HepG2 (cell line): ENCODE data around the gene SGMS1. TPM values are rescaled to one million over a fixed set of nuclear protein-coding genes. Genes with fewer than 3 reads are reported as not detected.

Experiments used
- ATM ChIP-seq: fragments of 450-650 bp; IDR thresholded peaks from 2 replicates; pipeline ENCODE4 v1.7.1; 2017; ENCODE audit warnings: mild to moderate bottlenecking, borderline replicate concordance
- CENPT ChIP-seq: sonication (generic); formaldehyde crosslinking; IDR thresholded peaks from 2 replicates; pipeline ENCODE4 v1.8.0; 2022; ENCODE audit warnings: low read depth, mild to moderate bottlenecking, moderate library complexity, missing genetic modification reagents
- ESRRA ChIP-seq: sonication (generic); formaldehyde crosslinking; IDR thresholded peaks from 2 replicates; pipeline ENCODE4 v1.5.1; 2020; ENCODE audit warnings: mild to moderate bottlenecking, low read depth, missing genetic modification reagents
- FOXO1 ChIP-seq: sonication (generic); formaldehyde crosslinking; IDR thresholded peaks from 2 replicates; pipeline ENCODE4 v1.4.0; 2020; ENCODE audit warnings: missing genetic modification reagents
- KDM5B ChIP-seq: sonication (generic); formaldehyde crosslinking; IDR thresholded peaks from 2 replicates; pipeline ENCODE4 v1.4.0; 2020; ENCODE audit warnings: missing genetic modification reagents, mild to moderate bottlenecking, borderline replicate concordance
- KDM6A ChIP-seq: IDR thresholded peaks from 2 replicates; pipeline ENCODE4 v1.6.1; 2016; ENCODE audit warnings: low read depth
- MTA1 ChIP-seq: sonication (generic); formaldehyde crosslinking; IDR thresholded peaks from 2 replicates; pipeline ENCODE4 v1.4.0; 2020; ENCODE audit warnings: missing genetic modification reagents, mild to moderate bottlenecking, borderline replicate concordance
- NAIF1 ChIP-seq: sonication (generic); formaldehyde crosslinking; IDR thresholded peaks from 2 replicates; pipeline ENCODE4 v1.5.0; 2020; ENCODE audit warnings: mild to moderate bottlenecking, missing genetic modification reagents, borderline replicate concordance
- NFE2 ChIP-seq: sonication (generic); formaldehyde crosslinking; IDR thresholded peaks from 2 replicates; pipeline ENCODE4 v1.4.0; 2020; ENCODE audit warnings: missing genetic modification reagents
- NR2C2 ChIP-seq: sonication (generic); formaldehyde crosslinking; IDR thresholded peaks from 2 replicates; pipeline ENCODE4 v1.4.0; 2020; ENCODE audit warnings: missing genetic modification reagents, mild to moderate bottlenecking, moderate library complexity, borderline replicate concordance
- SMAD3 ChIP-seq: sonication (generic); formaldehyde crosslinking; IDR thresholded peaks from 2 replicates; pipeline ENCODE4 v1.4.0; 2020; ENCODE audit warnings: missing genetic modification reagents
- SNRNP70 ChIP-seq: fragments of 200-400 bp; formaldehyde crosslinking; IDR thresholded peaks from 2 replicates; pipeline ENCODE4 v1.6.1; 2017; ENCODE audit warnings: mild to moderate bottlenecking, low read depth, low read length, moderate library complexity
- SOX6 ChIP-seq, 2 experiments: fragments of 450-650 bp in 1 of 2; sonication (generic) in 1 of 2; formaldehyde crosslinking in 1 of 2; IDR thresholded peaks; 2 replicates each; pipeline versions ENCODE4 v1.4.0 to v1.6.1; 2017 to 2020; ENCODE audit warnings: antibody characterized with exemption in 1 of 2, mild to moderate bottlenecking in 1 of 2, missing genetic modification reagents in 1 of 2
- SRY ChIP-seq: sonication (generic); formaldehyde crosslinking; IDR thresholded peaks from 2 replicates; pipeline ENCODE4 v1.8.0; 2022; ENCODE audit warnings: mild to moderate bottlenecking, missing genetic modification reagents
- THAP11 ChIP-seq: IDR thresholded peaks from 2 replicates; pipeline ENCODE4 v1.6.1; 2016; ENCODE audit warnings: missing biosample characterization, missing genetic modification reagents
- ZBTB7B ChIP-seq: sonication (generic); formaldehyde crosslinking; IDR thresholded peaks from 2 replicates; pipeline ENCODE4 v1.4.0; 2020; ENCODE audit warnings: missing genetic modification reagents
- ZNF121 ChIP-seq: sonication (generic); formaldehyde crosslinking; IDR thresholded peaks from 2 replicates; pipeline ENCODE4 v1.5.0; 2020; ENCODE audit warnings: mild to moderate bottlenecking, missing genetic modification reagents
- ZNF335 ChIP-seq: sonication (generic); formaldehyde crosslinking; IDR thresholded peaks from 2 replicates; pipeline ENCODE4 v1.4.0; 2020; ENCODE audit warnings: missing genetic modification reagents
- ZNF430 ChIP-seq: sonication (generic); formaldehyde crosslinking; IDR thresholded peaks from 2 replicates; pipeline ENCODE4 v1.9.0; 2021; ENCODE audit warnings: mild to moderate bottlenecking, missing genetic modification reagents
- ZNF564 ChIP-seq: sonication (generic); formaldehyde crosslinking; IDR thresholded peaks from 2 replicates; pipeline ENCODE4 v1.8.1; 2023; ENCODE audit warnings: mild to moderate bottlenecking, missing genetic modification reagents
- ZNF616 ChIP-seq: sonication (generic); formaldehyde crosslinking; IDR thresholded peaks from 2 replicates; pipeline ENCODE4 v1.5.0; 2020; ENCODE audit warnings: low read depth, mild to moderate bottlenecking, missing genetic modification reagents
- ZNF660 ChIP-seq: sonication (generic); formaldehyde crosslinking; IDR thresholded peaks from 2 replicates; pipeline ENCODE4 v1.5.1; 2020; ENCODE audit warnings: mild to moderate bottlenecking, low read depth, missing genetic modification reagents, borderline replicate concordance
- ZNF703 ChIP-seq: sonication (generic); formaldehyde crosslinking; IDR thresholded peaks from 2 replicates; pipeline ENCODE4 v1.5.1; 2020; ENCODE audit warnings: missing genetic modification reagents, mild to moderate bottlenecking, moderate library complexity, borderline replicate concordance
- ZNF776 ChIP-seq: sonication (generic); formaldehyde crosslinking; IDR thresholded peaks from 2 replicates; pipeline ENCODE4 v1.4.0; 2020; ENCODE audit warnings: mild to moderate bottlenecking, missing genetic modification reagents
- polyA plus RNA-seq, 8 experiments: library from polyadenylated mRNA; depleted of rRNA in 3 of 8; stranded (reverse) in 7 of 8; unstranded in 1 of 8; fragments of >200 nt; fragmentation: Illumina TruSeq in 4 of 8; extraction: Trizol in 4 of 8; gene quantifications; 2 replicates each; pipeline versions ENCODE4 v1.2.1 to v1.2.3, GENCODE V29; 2011 to 2016; ENCODE audit warnings: low read depth in 4 of 8, missing spikeins in 1 of 8, mixed read lengths in 1 of 8; ENCODE audit not compliant: insufficient read depth in 1 of 8
- total RNA-seq, 5 experiments: library from RNA; depleted of rRNA; stranded (reverse); fragments of >200 nt; fragmentation: Illumina TruSeq; extraction: Trizol; gene quantifications; 2 replicates each; pipeline ENCODE4 v1.2.3, GENCODE V29; 2016; ENCODE audit warnings: low read depth in 1 of 5
- TF ChIP-seq, protein P1 (sequence below): sonication (generic); formaldehyde crosslinking; IDR thresholded peaks from 2 replicates; pipeline ENCODE4 v1.4.0; 2020; ENCODE audit warnings: missing genetic modification reagents
- TF ChIP-seq, protein P2 (sequence below): sonication (generic); formaldehyde crosslinking; IDR thresholded peaks from 2 replicates; pipeline ENCODE4 v1.8.0; 2023; ENCODE audit warnings: mild to moderate bottlenecking, missing genetic modification reagents
- TF ChIP-seq, protein P3 (sequence below): sonication (generic); formaldehyde crosslinking; IDR thresholded peaks from 2 replicates; pipeline ENCODE4 v1.8.1; 2023; ENCODE audit warnings: missing genetic modification reagents, mild to moderate bottlenecking, borderline replicate concordance

The SGMS1 gene
- total and polyA plus RNA-seq, 2 of the 13 experiments (the other 11 are each of a cell fraction or from before 2014, with no cell fraction given) = 6.5 to 15.1 TPM

DNA sequence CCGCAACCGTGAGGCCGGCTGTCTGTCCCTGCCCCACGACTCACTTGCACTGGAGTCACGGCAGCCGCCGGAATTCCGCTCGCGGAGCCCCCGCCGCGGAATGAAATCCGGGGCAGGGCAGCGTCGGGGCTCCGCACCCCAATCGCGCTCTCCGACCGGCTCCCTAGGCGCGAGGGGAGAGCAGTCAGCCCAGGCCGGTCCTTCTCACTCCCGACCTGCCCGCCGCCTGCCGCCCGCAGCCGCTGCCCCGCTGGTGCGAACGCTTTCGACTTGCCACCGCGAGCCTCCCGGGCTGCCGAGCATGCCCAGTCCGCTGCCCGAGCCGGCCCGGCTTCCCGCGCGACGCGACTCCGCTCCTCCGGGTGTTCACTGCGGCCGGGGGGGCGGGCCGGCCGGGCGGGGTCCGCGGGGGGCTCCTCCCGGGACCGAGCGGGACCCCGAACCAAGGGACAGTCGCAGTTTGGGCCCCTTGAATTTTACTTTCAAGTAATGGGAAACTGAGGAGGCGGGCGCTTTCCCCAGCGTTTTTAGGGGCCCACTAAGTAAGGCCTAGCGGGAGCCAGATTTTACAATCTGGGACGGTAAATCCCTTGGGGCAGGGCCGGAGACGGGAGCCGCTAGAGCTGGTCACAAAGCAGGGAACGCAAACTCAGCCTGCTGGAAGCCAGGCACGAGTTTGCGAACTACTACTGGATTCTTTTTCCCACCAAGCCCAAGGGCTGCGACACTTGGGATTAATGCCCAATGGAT, at the start of gene SGMS1 (continued):
- TF ChIP-seq, protein P1, sequence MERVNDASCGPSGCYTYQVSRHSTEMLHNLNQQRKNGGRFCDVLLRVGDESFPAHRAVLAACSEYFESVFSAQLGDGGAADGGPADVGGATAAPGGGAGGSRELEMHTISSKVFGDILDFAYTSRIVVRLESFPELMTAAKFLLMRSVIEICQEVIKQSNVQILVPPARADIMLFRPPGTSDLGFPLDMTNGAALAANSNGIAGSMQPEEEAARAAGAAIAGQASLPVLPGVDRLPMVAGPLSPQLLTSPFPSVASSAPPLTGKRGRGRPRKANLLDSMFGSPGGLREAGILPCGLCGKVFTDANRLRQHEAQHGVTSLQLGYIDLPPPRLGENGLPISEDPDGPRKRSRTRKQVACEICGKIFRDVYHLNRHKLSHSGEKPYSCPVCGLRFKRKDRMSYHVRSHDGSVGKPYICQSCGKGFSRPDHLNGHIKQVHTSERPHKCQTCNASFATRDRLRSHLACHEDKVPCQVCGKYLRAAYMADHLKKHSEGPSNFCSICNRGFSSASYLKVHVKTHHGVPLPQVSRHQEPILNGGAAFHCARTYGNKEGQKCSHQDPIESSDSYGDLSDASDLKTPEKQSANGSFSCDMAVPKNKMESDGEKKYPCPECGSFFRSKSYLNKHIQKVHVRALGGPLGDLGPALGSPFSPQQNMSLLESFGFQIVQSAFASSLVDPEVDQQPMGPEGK (CRISPR knock-in tag) = peak; percentile 65; the same call in 1 of the 2 replicates
- TF ChIP-seq ZNF616 (CRISPR knock-in tag) (no peak), NFE2 (no peak), NAIF1 (CRISPR knock-in tag) (peak; percentile 85; the same call in 1 of the 2 replicates), ZNF703 (CRISPR knock-in tag) (no peak), SOX6 (IDR thresholded peaks at IDR 0.05) (no peak), SOX6 (CRISPR knock-in tag; IDR thresholded peaks at IDR 0.05) (no peak; the same call in 1 of the 2 replicates), FOXO1 (CRISPR knock-in tag) (0 out of 2 replicates have a peak, but pooled peaks have one; percentile 41), ZNF776 (no peak; the same call in 1 of the 2 replicates), ZBTB7B (CRISPR knock-in tag) (no peak), NR2C2 (CRISPR knock-in tag) (no peak), SMAD3 (CRISPR knock-in tag) (no peak), MTA1 (no peak), SRY (CRISPR knock-in tag) (peak; percentile 35), ESRRA (CRISPR knock-in tag) (no peak), ZNF564 (0 out of 2 replicates have a peak, but pooled peaks have one; percentile 50), ZNF430 (no peak; the same call in 1 of the 2 replicates), CENPT (no peak; the same call in 1 of the 2 replicates), THAP11 (CRISPR knock-in tag) (peak; percentile 56; the same call in 1 of the 2 replicates), ATM (no peak), ZNF335 (CRISPR knock-in tag) (no peak), ZNF660 (CRISPR knock-in tag) (no peak), KDM6A (no peak), SNRNP70 (no peak), KDM5B (CRISPR knock-in tag) (0 out of 2 replicates have a peak, but pooled peaks have one; percentile 34), ZNF121 (no peak)
- TF ChIP-seq, protein P2, sequence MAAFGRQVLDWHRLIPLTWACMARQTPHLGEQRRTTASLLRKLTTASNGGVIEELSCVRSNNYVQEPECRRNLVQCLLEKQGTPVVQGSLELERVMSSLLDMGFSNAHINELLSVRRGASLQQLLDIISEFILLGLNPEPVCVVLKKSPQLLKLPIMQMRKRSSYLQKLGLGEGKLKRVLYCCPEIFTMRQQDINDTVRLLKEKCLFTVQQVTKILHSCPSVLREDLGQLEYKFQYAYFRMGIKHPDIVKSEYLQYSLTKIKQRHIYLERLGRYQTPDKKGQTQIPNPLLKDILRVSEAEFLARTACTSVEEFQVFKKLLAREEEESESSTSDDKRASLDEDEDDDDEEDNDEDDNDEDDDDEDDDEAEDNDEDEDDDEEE (CRISPR knock-in tag) = no peak
- TF ChIP-seq, protein P3, sequence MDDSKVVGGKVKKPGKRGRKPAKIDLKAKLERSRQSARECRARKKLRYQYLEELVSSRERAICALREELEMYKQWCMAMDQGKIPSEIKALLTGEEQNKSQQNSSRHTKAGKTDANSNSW (CRISPR knock-in tag) = no peak
